Type B pancreatic cell (in vitro differentiated cells): Measurements from ENCODE around the gene MRPL42. TPM values are rescaled to one million over a fixed set of nuclear protein-coding genes. Genes with fewer than 3 reads are reported as not detected.

ENCODE experiments used
- DNase-seq: peaks from one replicate; pipeline ENCODE4 v3.0.0; 2021; ENCODE audit warnings: mixed read lengths; ENCODE audit not compliant: unreplicated experiment; ENCODE audit errors: extremely low spot score
- H3K27ac Mint-ChIP-seq: 2 replicates; pipeline ENCODE4 v1.8.0; 2021; ENCODE audit warnings: mild to moderate bottlenecking, mixed read lengths
- H3K27me3 Mint-ChIP-seq: 2 replicates; pipeline ENCODE4 v1.8.0; 2021; ENCODE audit warnings: mixed read lengths
- H3K36me3 Mint-ChIP-seq: 2 replicates; pipeline ENCODE4 v1.8.0; 2021; ENCODE audit warnings: mixed read lengths
- H3K4me1 Mint-ChIP-seq: one replicate; pipeline ENCODE4 v1.8.0; 2021; ENCODE audit warnings: mixed read lengths; ENCODE audit not compliant: unreplicated experiment
- H3K4me3 Mint-ChIP-seq: 2 replicates; pipeline ENCODE4 v1.8.0; 2021; ENCODE audit warnings: mild to moderate bottlenecking, mixed read lengths
- H3K9me3 Mint-ChIP-seq: 2 replicates; pipeline ENCODE4 v1.8.0; 2021; ENCODE audit warnings: mixed read lengths
- total RNA-seq: library from RNA; stranded (reverse); gene quantifications from 2 replicates; pipeline ENCODE4 v1.2.1, GENCODE V29; 2021; ENCODE audit warnings: low replicate concordance
- TF ChIP-seq, protein P1 (sequence below): fragments of 200-600 bp; sonication (generic); conservative IDR thresholded peaks from 2 replicates; pipeline ENCODE4 v1.5.0; 2021; ENCODE audit warnings: antibody characterized with exemption, mild to moderate bottlenecking

Gene MRPL42
- total RNA-seq, 1 donor from 2014 or later: 84.7 TPM

DNA sequence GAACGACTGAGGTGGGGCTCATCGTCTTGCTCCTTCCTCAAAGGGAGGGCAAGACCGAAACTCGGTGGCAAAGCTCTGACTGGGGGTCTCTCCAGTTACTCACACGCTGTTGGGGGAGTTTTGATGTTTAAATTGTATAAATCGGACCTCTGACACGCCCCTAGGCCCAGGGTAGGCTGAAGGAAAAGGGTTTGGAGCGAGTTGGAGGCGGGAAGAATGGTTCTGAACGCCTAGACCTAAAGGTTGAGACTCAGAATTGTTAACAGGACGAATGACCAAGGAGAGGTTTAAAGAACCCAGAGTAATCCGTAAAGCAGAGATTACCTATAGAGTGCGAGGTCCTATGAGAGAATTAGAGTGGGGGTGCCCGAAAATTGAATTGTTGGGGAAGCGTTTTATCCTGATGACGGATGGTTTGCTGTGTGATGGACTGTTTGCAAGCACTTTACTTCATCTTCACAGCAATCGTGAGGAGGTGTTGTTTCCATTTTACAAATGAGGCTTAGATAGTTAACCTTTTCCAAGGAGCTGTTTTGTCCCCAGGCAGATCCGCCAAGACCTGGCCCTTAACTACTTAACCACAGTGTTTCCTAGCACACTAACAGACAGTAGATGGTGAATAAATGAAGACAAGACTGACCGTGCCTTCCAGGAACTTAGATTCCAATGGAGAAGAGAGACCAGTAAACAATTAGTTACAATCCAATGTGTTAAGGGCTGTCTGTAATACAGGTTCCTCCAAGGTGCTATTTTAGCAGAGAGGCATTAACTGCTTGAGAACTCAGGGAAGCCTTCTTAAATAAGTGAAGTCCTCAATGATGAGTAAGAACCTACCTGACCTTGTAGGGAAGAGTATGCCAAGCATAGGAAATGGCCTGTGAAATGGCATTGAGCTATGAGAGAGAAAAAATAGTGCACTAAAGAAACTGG lies 24.6 kb upstream of the MRPL42 start:
- Mint-ChIP-seq H3K27ac (peak overlapping the region; percentile 99), H3K27me3 (no peaks in the 10 kb centered on the region), H3K9me3 (no peaks in the 10 kb centered on the region), H3K4me3 (peak overlapping the region; percentile 95), H3K4me1 (peaks cover 37% of the 10 kb centered on the region), H3K36me3 (no peaks in the 10 kb centered on the region)
- TF ChIP-seq, protein P1, sequence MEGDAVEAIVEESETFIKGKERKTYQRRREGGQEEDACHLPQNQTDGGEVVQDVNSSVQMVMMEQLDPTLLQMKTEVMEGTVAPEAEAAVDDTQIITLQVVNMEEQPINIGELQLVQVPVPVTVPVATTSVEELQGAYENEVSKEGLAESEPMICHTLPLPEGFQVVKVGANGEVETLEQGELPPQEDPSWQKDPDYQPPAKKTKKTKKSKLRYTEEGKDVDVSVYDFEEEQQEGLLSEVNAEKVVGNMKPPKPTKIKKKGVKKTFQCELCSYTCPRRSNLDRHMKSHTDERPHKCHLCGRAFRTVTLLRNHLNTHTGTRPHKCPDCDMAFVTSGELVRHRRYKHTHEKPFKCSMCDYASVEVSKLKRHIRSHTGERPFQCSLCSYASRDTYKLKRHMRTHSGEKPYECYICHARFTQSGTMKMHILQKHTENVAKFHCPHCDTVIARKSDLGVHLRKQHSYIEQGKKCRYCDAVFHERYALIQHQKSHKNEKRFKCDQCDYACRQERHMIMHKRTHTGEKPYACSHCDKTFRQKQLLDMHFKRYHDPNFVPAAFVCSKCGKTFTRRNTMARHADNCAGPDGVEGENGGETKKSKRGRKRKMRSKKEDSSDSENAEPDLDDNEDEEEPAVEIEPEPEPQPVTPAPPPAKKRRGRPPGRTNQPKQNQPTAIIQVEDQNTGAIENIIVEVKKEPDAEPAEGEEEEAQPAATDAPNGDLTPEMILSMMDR: peak; percentile 0
- DNase-seq: no peak

DNA sequence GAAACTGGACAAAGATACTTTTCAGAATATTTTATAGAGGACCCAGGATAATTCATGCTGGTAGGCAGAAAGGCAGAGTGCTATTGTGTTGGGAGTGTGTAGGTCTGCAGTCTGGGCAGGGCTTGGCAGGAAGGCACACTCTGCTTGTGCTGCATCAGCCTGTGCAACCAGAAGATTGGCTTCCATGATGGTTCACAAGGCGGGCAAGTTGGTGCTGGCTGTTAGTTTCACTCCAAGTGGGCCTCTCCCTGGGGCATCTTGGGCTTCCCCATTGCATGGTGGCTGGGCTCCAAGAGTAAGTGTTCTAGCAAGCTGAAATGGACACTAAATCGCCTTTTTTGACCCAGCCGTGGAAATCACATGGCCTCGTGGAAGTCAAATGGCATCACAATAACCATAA lies 23.7 kb upstream of the MRPL42 start:
- Mint-ChIP-seq H3K27ac (no peak overlapping the region), H3K36me3 (no peaks in the 10 kb centered on the region), H3K9me3 (no peaks in the 10 kb centered on the region), H3K27me3 (no peaks in the 10 kb centered on the region), H3K4me1 (peaks cover 29% of the 10 kb centered on the region), H3K4me3 (peak overlapping the region; percentile 95)
- DNase-seq: no peak
- TF ChIP-seq, protein P1: no peak

DNA sequence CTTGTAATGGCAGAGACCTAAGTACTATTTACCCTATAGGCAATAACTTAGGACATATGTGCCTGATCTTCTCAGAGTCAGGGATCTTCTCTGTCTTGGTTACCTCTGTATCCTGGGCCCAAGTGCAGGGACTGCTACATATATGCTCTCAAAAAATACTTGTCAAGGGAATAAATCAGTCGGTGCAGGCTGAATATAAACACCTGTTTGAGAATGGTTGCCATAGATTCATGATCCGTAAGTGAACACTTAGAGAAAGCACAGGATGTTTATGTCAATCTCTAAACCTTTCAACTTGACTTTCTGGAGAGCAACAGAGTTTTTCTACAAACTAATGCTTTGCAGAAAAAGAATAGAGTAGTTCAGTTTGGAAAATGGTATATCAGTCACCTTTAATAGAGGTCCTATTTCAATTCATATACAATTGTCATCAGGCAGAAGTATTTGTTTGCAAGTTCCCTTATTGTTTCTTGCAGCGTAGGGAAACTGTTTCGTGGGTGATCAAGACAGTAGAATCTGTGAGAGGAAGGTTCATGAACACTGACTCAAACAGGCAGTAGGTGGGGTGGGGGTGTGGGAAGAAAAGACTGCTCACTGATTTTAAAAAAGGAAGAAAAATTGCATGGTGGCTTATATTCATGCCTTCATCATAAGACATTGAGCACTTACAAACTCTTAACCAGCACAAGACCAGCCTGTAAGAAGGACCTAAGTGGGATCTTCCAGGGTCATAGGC lies 19.6 kb upstream of the MRPL42 start:
- H3K9me3 Mint-ChIP-seq: no peaks in the 10 kb centered on the region
- H3K4me1 Mint-ChIP-seq: peaks cover 13% of the 10 kb centered on the region
- H3K4me3 Mint-ChIP-seq: no peak overlapping the region
- TF ChIP-seq, protein P1: no peak
- DNase-seq: no peak
- no peaks in the 10 kb centered on the region for H3K27me3 Mint-ChIP-seq
- no peak overlapping the region for H3K27ac Mint-ChIP-seq
- H3K36me3 Mint-ChIP-seq: no peaks in the 10 kb centered on the region

DNA sequence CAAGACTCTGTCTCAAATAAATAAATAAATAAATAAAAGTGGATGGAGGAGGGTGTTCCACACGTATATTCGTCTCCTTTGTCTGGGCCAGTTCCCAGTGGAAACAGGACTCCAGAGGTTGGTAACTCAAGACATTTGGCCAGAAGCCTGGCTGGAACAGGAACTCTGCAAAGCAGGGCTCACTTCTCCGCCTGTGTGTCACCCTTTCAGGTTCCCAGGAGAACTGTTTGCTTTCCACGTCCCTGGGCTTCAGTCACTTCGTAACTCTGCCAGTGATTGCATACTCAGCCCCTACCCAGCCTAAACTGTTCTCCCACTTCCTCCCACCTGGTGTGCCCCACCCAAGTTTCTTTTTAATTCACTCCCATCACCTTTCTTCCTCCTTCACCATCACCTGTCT lies 18.5 kb upstream of the MRPL42 start:
- no peaks in the 10 kb centered on the region for H3K36me3 Mint-ChIP-seq
- no peaks in the 10 kb centered on the region for H3K27me3 Mint-ChIP-seq
- H3K4me1 Mint-ChIP-seq: peaks cover 6% of the 10 kb centered on the region
- DNase-seq: no peak
- no peaks in the 10 kb centered on the region for H3K9me3 Mint-ChIP-seq
- TF ChIP-seq, protein P1: no peak
- H3K4me3 Mint-ChIP-seq: no peak overlapping the region
- H3K27ac Mint-ChIP-seq: no peak overlapping the region

DNA sequence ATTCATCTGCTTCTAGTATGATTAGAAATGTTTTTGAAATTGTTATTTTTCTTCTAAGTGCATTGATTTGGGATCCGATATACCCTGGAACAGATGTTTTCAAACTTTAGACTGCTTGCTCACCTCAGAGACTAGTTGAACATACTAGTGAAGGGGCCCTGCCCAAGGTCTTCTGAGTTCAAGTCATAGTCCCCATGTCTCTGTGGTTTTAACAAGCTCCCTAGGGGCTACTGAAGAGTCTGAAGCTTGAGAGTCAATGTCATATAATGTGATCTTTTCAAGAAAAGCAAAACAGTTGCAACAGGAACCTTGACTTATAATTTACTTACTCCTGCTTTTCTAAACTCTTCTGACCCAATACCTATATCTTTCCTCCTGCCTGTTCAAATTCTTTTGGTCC lies 18.0 kb upstream of the MRPL42 start:
- no peaks in the 10 kb centered on the region for H3K36me3 Mint-ChIP-seq
- H3K9me3 Mint-ChIP-seq: no peaks in the 10 kb centered on the region
- H3K27me3 Mint-ChIP-seq: no peaks in the 10 kb centered on the region

More for the DNA sequence above, 18.0 kb upstream of the MRPL42 start:
- Mint-ChIP-seq H3K4me1 (peaks cover 6% of the 10 kb centered on the region), H3K27ac (no peak overlapping the region), H3K4me3 (no peak overlapping the region)
- TF ChIP-seq, protein P1: no peak
- no peak for DNase-seq
